Prostate gland (tissue), 2 donors: ENCODE data around the gene PET117. TPM values are rescaled to one million over a fixed set of nuclear protein-coding genes. Genes with fewer than 3 reads are reported as not detected.

Experiments used
- DNase-seq: peaks from one replicate; pipeline ENCODE4 v3.0.0-alpha.2; 2019; ENCODE audit warnings: low spot score
- H3K27ac ChIP-seq, 2 donors: fragments of 200-600 bp; sonication (generic); 2 replicates each; pipeline ENCODE4 v1.5.1; 2017 to 2019
- H3K27me3 ChIP-seq: fragments of 200-600 bp; sonication (generic); replicated peaks from 2 replicates; pipeline ENCODE4 v1.5.1; 2019; ENCODE audit not compliant: insufficient read depth
- H3K36me3 ChIP-seq, 2 donors: fragments of 200-600 bp; sonication (generic); 1 replicate in 1 of 2; 2 replicates in 1 of 2; pipeline versions ENCODE4 v1.5.1 to v1.8.1; 2017 to 2019
- H3K4me1 ChIP-seq: fragments of 200-600 bp; sonication (generic); replicated peaks from 2 replicates; pipeline ENCODE4 v1.5.1; 2019
- H3K4me3 ChIP-seq, 2 donors: fragments of 200-600 bp; sonication (generic); 2 replicates each; pipeline ENCODE4 v1.5.1; 2017 to 2019
- H3K9me3 ChIP-seq: fragments of 200-600 bp; sonication (generic); 2 replicates; pipeline ENCODE4 v1.5.1; 2017
- POLR2A ChIP-seq: fragments of 450-650 bp; IDR thresholded peaks from one replicate; pipeline ENCODE4 v1.6.1; 2016; ENCODE audit warnings: antibody characterized with exemption, mild to moderate bottlenecking
- POLR2AphosphoS5 ChIP-seq: sonication (generic); formaldehyde crosslinking; IDR thresholded peaks from one replicate; pipeline ENCODE4 v1.6.1; 2017; ENCODE audit warnings: antibody characterized with exemption
- whole genome bisulfite sequencing: methylation state at CpG from one replicate; pipeline ENCODE4 v1.1.5; 2018; 5-methylcytosine and 5-hydroxymethylcytosine counted together
- intact Hi-C: fragments of 100-400 bp; cut with DNase I; formaldehyde crosslinking; loops from one replicate; pipeline ENCODE4 v1.14.2; 2022
- total RNA-seq, 2 donors: library from RNA; depleted of rRNA; stranded (reverse); fragments of >200 nt; gene quantifications; one replicate each; pipeline ENCODE4 v1.1.0, GENCODE V29; 2016
- TF ChIP-seq, protein P1 (sequence below), 4 experiments: fragments of 200-600 bp in 2 of 4; fragments of 450-650 bp in 2 of 4; sonication (generic) in 2 of 4; IDR thresholded peaks; 1 replicate in 3 of 4; 2 replicates in 1 of 4; pipeline ENCODE4 v1.5.1; 2016 to 2019; ENCODE audit warnings: antibody characterized with exemption in 4 of 4, mild to moderate bottlenecking in 2 of 4, moderate library complexity in 2 of 4

Gene PET117
- total RNA-seq, 2 donors from 2014 or later: 17.6 to 19.2 TPM

DNA sequence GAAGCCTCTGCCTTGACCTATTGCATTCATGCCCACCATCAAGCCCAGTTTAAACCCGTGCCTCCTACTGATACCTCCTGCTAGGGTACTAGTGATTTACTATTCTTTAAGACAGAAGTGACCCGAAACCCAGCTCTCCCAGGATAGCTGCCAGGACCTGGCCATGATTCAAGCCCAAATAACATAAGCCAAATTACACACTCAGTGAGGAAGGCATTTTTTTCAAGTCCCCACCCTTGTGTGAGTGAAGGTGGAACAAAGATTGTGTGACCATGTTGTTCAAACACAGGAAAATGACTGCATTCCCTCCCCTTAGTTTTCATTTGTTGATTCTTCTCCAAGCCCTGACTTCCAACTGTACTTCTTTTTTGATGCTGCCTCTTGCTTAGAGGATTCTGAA, 3.7 kb upstream of the PET117 start:
- intact Hi-C loops: loop anchor here (10.0 kb wide), 2 partner anchors 129 to 449 kb away; partner anchors contain the start of gene RRBP1
- DNase-seq: peak; percentile 20
- peak overlapping the region in 1 of 2 donors; percentile 18 for H3K27ac ChIP-seq

DNA sequence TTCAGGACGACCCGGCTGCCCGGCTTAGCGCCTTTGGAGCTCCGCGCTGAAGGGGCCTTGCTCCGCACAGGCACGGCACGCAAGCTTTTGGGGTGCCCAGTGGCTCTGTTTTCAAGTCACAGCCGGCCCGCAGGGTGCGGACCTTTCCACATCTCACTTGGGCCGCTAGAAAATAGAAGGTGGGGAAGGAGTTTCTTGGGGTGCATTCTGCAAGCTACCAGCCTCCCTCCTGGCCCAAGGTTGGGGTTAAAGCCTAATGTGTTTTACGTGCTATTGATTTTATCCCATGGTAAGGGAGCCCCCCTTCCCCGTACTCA, 561 bp downstream of the PET117 start:
- TF ChIP-seq, protein P1, sequence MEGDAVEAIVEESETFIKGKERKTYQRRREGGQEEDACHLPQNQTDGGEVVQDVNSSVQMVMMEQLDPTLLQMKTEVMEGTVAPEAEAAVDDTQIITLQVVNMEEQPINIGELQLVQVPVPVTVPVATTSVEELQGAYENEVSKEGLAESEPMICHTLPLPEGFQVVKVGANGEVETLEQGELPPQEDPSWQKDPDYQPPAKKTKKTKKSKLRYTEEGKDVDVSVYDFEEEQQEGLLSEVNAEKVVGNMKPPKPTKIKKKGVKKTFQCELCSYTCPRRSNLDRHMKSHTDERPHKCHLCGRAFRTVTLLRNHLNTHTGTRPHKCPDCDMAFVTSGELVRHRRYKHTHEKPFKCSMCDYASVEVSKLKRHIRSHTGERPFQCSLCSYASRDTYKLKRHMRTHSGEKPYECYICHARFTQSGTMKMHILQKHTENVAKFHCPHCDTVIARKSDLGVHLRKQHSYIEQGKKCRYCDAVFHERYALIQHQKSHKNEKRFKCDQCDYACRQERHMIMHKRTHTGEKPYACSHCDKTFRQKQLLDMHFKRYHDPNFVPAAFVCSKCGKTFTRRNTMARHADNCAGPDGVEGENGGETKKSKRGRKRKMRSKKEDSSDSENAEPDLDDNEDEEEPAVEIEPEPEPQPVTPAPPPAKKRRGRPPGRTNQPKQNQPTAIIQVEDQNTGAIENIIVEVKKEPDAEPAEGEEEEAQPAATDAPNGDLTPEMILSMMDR (IDR thresholded peaks at IDR 0.05): no peak
- TF ChIP-seq POLR2AphosphoS5 (no peak), POLR2A (no peak)
- Histone ChIP-seq H3K36me3 (peaks cover 0 to 4% of the 10 kb centered on the region in 2 donors), H3K9me3 (no peaks in the 10 kb centered on the region), H3K4me3 (peak overlapping the region; percentile 69 to 90), H3K4me1 (no peaks in the 10 kb centered on the region), H3K27ac (peak overlapping the region; percentile 79 to 87), H3K27me3 (no peaks in the 10 kb centered on the region)
- intact Hi-C loops: loop anchor here (10.0 kb wide), 2 partner anchors 133 to 453 kb away; partner anchors contain the start of gene RRBP1
- DNase-seq: no peak
- WGBS: 0% methylated on average over 15 of the region's 15 CpGs

More for the DNA sequence above, 3.7 kb upstream of the PET117 start:
- H3K36me3 ChIP-seq: no peaks in the 10 kb centered on the region
- TF ChIP-seq POLR2AphosphoS5: peak; percentile 43
- TF ChIP-seq, protein P1 (IDR thresholded peaks at IDR 0.05): no peak
- TF ChIP-seq POLR2A: no peak
- H3K4me3 ChIP-seq: no peak overlapping the region
- H3K4me1 ChIP-seq: no peaks in the 10 kb centered on the region
- WGBS: 13% methylated on average over 2 of the region's 2 CpGs
- no peaks in the 10 kb centered on the region for H3K27me3 ChIP-seq
- H3K9me3 ChIP-seq: no peaks in the 10 kb centered on the region

DNA sequence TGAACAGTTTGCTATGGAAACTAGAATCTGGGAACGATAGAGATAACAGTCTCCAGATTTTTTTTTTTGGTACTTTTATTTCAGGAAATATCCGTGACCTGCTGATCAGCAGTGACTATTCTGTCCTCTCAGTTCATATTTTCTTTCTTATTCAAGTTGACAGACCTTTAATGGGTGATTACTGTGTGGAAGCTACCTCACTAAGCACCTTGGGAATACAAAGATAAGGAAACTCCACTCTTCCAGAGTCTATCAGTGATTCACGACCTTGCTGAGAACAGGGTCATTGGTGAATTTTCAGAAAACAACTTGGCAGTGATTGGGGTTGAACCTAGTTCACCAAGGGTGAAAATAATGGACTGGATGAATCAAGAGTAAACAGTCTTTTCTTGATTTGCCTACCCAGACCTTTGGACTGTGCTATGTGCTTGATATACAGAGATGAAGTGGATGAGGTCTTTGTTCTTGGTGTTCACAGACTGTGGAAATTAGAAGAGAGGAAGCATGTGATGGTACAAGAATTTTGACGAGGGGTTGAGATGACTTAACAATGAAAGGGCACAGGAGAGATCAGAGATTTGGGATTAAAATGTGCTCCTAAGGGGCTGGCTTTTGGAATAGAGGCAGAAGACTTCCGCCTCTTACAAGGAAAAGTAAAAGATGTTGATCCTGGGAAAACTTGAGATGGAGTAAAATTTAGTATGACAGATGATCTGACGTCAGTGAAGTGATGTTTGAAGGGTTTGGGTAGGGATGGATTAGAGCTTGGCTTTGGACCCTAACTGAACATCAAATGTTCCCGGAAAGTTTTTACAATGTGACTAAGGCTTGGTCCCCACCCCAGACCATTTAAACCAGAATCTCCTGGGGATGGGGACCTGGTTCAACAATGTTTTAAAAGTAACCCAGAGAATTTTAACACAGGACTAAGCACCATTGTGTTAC, 1.2 kb downstream of the PET117 start:
- Histone ChIP-seq H3K4me1 (no peaks in the 10 kb centered on the region), H3K4me3 (peak overlapping the region; percentile 69 to 90), H3K36me3 (peaks cover 0 to 4% of the 10 kb centered on the region in 2 donors), H3K27me3 (no peaks in the 10 kb centered on the region), H3K27ac (no peak overlapping the region), H3K9me3 (no peaks in the 10 kb centered on the region)
- WGBS: 27% methylated on average over 7 of the region's 7 CpGs
- intact Hi-C loops: loop anchor here (10.0 kb wide), 2 partner anchors 134 to 454 kb away; partner anchors contain the start of gene RRBP1
- DNase-seq: no peak
- TF ChIP-seq POLR2A: no peak
- TF ChIP-seq, protein P1 (IDR thresholded peaks at IDR 0.05): no peak
- TF ChIP-seq POLR2AphosphoS5: no peak

DNA sequence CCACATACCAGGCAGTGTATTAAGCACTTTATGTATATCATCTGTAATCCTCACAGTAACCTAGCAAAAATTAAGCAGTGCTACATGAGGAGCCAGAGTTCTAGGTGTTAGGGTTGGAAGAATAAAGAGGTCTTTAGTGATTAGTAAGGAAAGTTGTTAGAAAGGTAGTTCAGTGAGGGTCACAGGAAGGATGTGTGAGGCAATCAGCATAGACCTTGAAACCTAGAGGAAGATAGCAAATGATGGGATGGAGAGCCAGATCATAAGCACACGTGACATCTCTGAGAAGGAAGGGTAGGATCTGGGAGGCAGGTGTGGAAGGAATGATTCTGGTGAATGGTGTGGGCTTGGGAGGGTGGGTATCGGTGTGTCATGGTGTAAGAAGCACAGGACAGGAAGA, 2.2 kb downstream of the PET117 start:
- 85% methylated on average over 2 of the region's 2 CpGs for WGBS
- Histone ChIP-seq H3K27me3 (no peaks in the 10 kb centered on the region), H3K36me3 (peaks cover 0 to 4% of the 10 kb centered on the region in 2 donors), H3K4me3 (no peak overlapping the region), H3K9me3 (no peaks in the 10 kb centered on the region), H3K4me1 (no peaks in the 10 kb centered on the region), H3K27ac (no peak overlapping the region)
- intact Hi-C loops: loop anchor here (10.0 kb wide), 2 partner anchors 135 to 455 kb away; partner anchors contain the start of gene RRBP1
- DNase-seq: no peak
- TF ChIP-seq, protein P1 (IDR thresholded peaks at IDR 0.05): no peak
- no peak for TF ChIP-seq POLR2A
